Neural progenitor cell (in vitro differentiated cells): ENCODE measurements around the gene MRPL2. TPM values are rescaled to one million over a fixed set of nuclear protein-coding genes. Genes with fewer than 3 reads are reported as not detected.

ENCODE experiments used
- DNase-seq: peaks from one replicate; pipeline ENCODE4 v3.0.0-alpha.2; 2016; ENCODE audit warnings: low spot score
- H2AFZ ChIP-seq: fragments of 200-600 bp; sonication (generic); replicated peaks from 2 replicates; pipeline ENCODE4 v1.6.1; 2016; ENCODE audit warnings: antibody characterized with exemption
- H3F3A ChIP-seq: fragments of 200-600 bp; sonication (generic); 2 replicates; pipeline ENCODE4 v1.6.1; 2016; ENCODE audit warnings: antibody characterized with exemption, low read depth
- H3K27ac ChIP-seq: fragments of 200-600 bp; sonication (generic); 2 replicates; pipeline ENCODE4 v1.5.1; 2016; ENCODE audit warnings: mild to moderate bottlenecking
- H3K27me3 ChIP-seq: fragments of 200-600 bp; sonication (generic); 2 replicates; pipeline ENCODE4 v1.6.1; 2016; ENCODE audit warnings: mild to moderate bottlenecking, moderate library complexity
- H3K36me3 ChIP-seq: fragments of 200-600 bp; sonication (generic); 2 replicates; pipeline ENCODE4 v1.5.1; 2016
- H3K4me1 ChIP-seq: fragments of 200-600 bp; sonication (generic); 2 replicates; pipeline ENCODE4 v1.6.1; 2016; ENCODE audit warnings: mixed run types
- H3K4me2 ChIP-seq: fragments of 200-600 bp; sonication (generic); 2 replicates; pipeline ENCODE4 v1.6.1; 2016
- H3K4me3 ChIP-seq: fragments of 200-600 bp; sonication (generic); 2 replicates; pipeline ENCODE4 v1.5.1; 2016
- H3K79me2 ChIP-seq: fragments of 200-600 bp; sonication (generic); 2 replicates; pipeline ENCODE4 v1.6.1; 2016; ENCODE audit warnings: low read depth
- H3K9ac ChIP-seq: fragments of 200-600 bp; sonication (generic); 2 replicates; pipeline ENCODE4 v1.6.1; 2016
- H3K9me3 ChIP-seq: fragments of 200-600 bp; sonication (generic); 2 replicates; pipeline ENCODE4 v1.5.1; 2016; ENCODE audit warnings: low read depth
- H4K20me1 ChIP-seq: fragments of 200-600 bp; sonication (generic); 2 replicates; pipeline ENCODE4 v1.6.1; 2016; ENCODE audit warnings: low read depth
- H3K27ac Mint-ChIP-seq: 3 replicates; pipeline ENCODE4 v1.8.0; 2021; ENCODE audit warnings: mixed read lengths
- H3K27me3 Mint-ChIP-seq: 2 replicates; pipeline ENCODE4 v1.8.0; 2022; ENCODE audit warnings: low read depth, mild to moderate bottlenecking, inconsistent platforms, moderate library complexity, mixed read lengths; ENCODE audit not compliant: insufficient read depth
- H3K36me3 Mint-ChIP-seq: 3 replicates; pipeline ENCODE4 v1.8.0; 2021; ENCODE audit warnings: mixed read lengths
- H3K4me1 Mint-ChIP-seq: 3 replicates; pipeline ENCODE4 v1.8.0; 2021; ENCODE audit warnings: mixed read lengths
- H3K4me3 Mint-ChIP-seq: 3 replicates; pipeline ENCODE4 v1.8.0; 2021; ENCODE audit warnings: mild to moderate bottlenecking, moderate library complexity, mixed read lengths
- H3K9me3 Mint-ChIP-seq: 3 replicates; pipeline ENCODE4 v1.8.0; 2020; ENCODE audit warnings: mixed read lengths
- CTCF ChIP-seq: fragments of 200-600 bp; sonication (generic); IDR thresholded peaks from 2 replicates; pipeline ENCODE4 v1.5.1; 2017; ENCODE audit warnings: antibody characterized with exemption, mild to moderate bottlenecking
- EZH2 ChIP-seq: fragments of 200-600 bp; sonication (generic); IDR thresholded peaks from 2 replicates; pipeline ENCODE4 v1.6.1; 2017; ENCODE audit warnings: antibody characterized with exemption, mild to moderate bottlenecking, moderate library complexity
- EZH2phosphoT487 ChIP-seq: fragments of 200-600 bp; sonication (generic); IDR thresholded peaks from 2 replicates; pipeline ENCODE4 v1.6.1; 2017; ENCODE audit warnings: antibody characterized with exemption
- total RNA-seq: library from RNA; depleted of rRNA; stranded (reverse); fragments of >200 nt; gene quantifications from 2 replicates; pipeline ENCODE4 v1.2.3, GENCODE V29; 2015; ENCODE audit warnings: low replicate concordance

MRPL2 gene
- total RNA-seq, 1 donor from 2014 or later: 20.7 TPM

- Mint-ChIP-seq H3K4me1 (peaks cover 22% of the 10 kb centered on the region), H3K27me3 (peaks cover 4% of the 10 kb centered on the region), H3K9me3 (no peaks in the 10 kb centered on the region), H3K36me3 (peaks cover 25% of the 10 kb centered on the region), H3K4me3 (no peak overlapping the region), H3K27ac (no peak overlapping the region)
- Histone ChIP-seq H4K20me1 (peaks cover 17% of the 10 kb centered on the region), H3K27me3 (no peaks in the 10 kb centered on the region), H3K27ac (no peak overlapping the region), H3K79me2 (peaks cover 23% of the 10 kb centered on the region), H3K9ac (no peak overlapping the region), H3K4me2 (no peak overlapping the region), H3K9me3 (no peaks in the 10 kb centered on the region), H3K4me3 (no peak overlapping the region), H3F3A (peaks cover 10% of the 10 kb centered on the region), H2AFZ (no peak overlapping the region), H3K4me1 (peaks cover 9% of the 10 kb centered on the region), H3K36me3 (no peaks in the 10 kb centered on the region)
- peak; percentile 23 for DNase-seq
- TF ChIP-seq EZH2: no peak
- TF ChIP-seq CTCF: peak; percentile 34
Observed at GRCh38 chr6:43009124-43009523, 50.1 kb downstream of the MRPL2 start.

GRCh38 chr6:43007126-43007525 is 52.1 kb downstream of the MRPL2 start:
- Histone ChIP-seq H3K79me2 (peaks cover 9% of the 10 kb centered on the region), H3F3A (peaks cover 9% of the 10 kb centered on the region), H2AFZ (no peak overlapping the region), H3K27ac (no peak overlapping the region), H4K20me1 (peaks cover 6% of the 10 kb centered on the region), H3K27me3 (no peaks in the 10 kb centered on the region), H3K4me2 (no peak overlapping the region), H3K4me1 (peaks cover under 1% of the 10 kb centered on the region), H3K36me3 (no peaks in the 10 kb centered on the region), H3K9me3 (no peaks in the 10 kb centered on the region), H3K4me3 (no peak overlapping the region), H3K9ac (no peak overlapping the region)
- DNase-seq: no peak
- Mint-ChIP-seq H3K36me3 (peaks cover 18% of the 10 kb centered on the region), H3K9me3 (no peaks in the 10 kb centered on the region), H3K27ac (no peak overlapping the region), H3K4me1 (peaks cover 8% of the 10 kb centered on the region), H3K27me3 (peaks cover 2% of the 10 kb centered on the region), H3K4me3 (no peak overlapping the region)
- TF ChIP-seq EZH2 (no peak), EZH2phosphoT487 (no peak), CTCF (no peak)

- no peak overlapping the region for H3K4me2 ChIP-seq
- H4K20me1 ChIP-seq: peaks cover 4% of the 10 kb centered on the region
- no peak overlapping the region for H2AFZ ChIP-seq
- H3K27me3 ChIP-seq: no peaks in the 10 kb centered on the region
- peak overlapping the region; percentile 57 for H3K27ac Mint-ChIP-seq
- peaks cover 9% of the 10 kb centered on the region for H3F3A ChIP-seq
- H3K9ac ChIP-seq: no peak overlapping the region
- no peaks in the 10 kb centered on the region for H3K9me3 ChIP-seq
- H3K9me3 Mint-ChIP-seq: no peaks in the 10 kb centered on the region
- peaks cover 18% of the 10 kb centered on the region for H3K36me3 Mint-ChIP-seq
- H3K36me3 ChIP-seq: no peaks in the 10 kb centered on the region
- no peak overlapping the region for H3K27ac ChIP-seq
- no peak overlapping the region for H3K4me3 Mint-ChIP-seq
- no peak overlapping the region for H3K4me3 ChIP-seq
- H3K4me1 ChIP-seq: no peaks in the 10 kb centered on the region
- TF ChIP-seq CTCF (no peak), EZH2phosphoT487 (no peak), EZH2 (no peak)
- H3K27me3 Mint-ChIP-seq: peaks cover 2% of the 10 kb centered on the region
- no peaks in the 10 kb centered on the region for H3K79me2 ChIP-seq
- H3K4me1 Mint-ChIP-seq: no peaks in the 10 kb centered on the region
- no peak for DNase-seq
Observed at GRCh38 chr6:43006251-43006650, 53.0 kb downstream of the MRPL2 start.
